ENCODE results near the gene SUDS3.
"Not testable (repeated sequence)": the region's sequence is repeated elsewhere in the genome, so short reads cannot be mapped to it uniquely, and the experiment has no call there.

The SUDS3 gene

GRCh38 chr12:118402251-118402650 is 25.9 kb downstream of the SUDS3 start:
- no peak for TF ChIP-seq CTCF (IDR thresholded peaks at IDR 0.05; ENCODE audit: extremely low read depth, insufficient read depth, missing control alignments)
- DNase-seq (ENCODE audit: low spot score): no peak
- in situ Hi-C loops (cut with MboI; ENCODE audit: low pct_unique_long_range_greater_than_20kb, low sequenced_read_pairs, unreplicated experiment): loop anchor here (25.0 kb wide), 2 partner anchors 435 to 635 kb away; no protein-coding TSS in a partner anchor

GRCh38 chr12:118404876-118405521 is 28.6 kb downstream of the SUDS3 start:
- peak; percentile 81 for TF ChIP-seq CTCF (IDR thresholded peaks at IDR 0.05; ENCODE audit: extremely low read depth, insufficient read depth, missing control alignments)
- DNase-seq (ENCODE audit: low spot score): peak; percentile 49
- in situ Hi-C loops (cut with MboI; ENCODE audit: low pct_unique_long_range_greater_than_20kb, low sequenced_read_pairs, unreplicated experiment): loop anchor here (25.0 kb wide), 2 partner anchors 432 to 632 kb away; no protein-coding TSS in a partner anchor

GRCh38 chr12:118408241-118408640 is 31.9 kb downstream of the SUDS3 start:
- in situ Hi-C loops (cut with MboI; ENCODE audit: low pct_unique_long_range_greater_than_20kb, low sequenced_read_pairs, unreplicated experiment): loop anchor here (25.0 kb wide), 2 partner anchors 429 to 629 kb away; no protein-coding TSS in a partner anchor
- DNase-seq (ENCODE audit: low spot score): not testable (repeated sequence)

GRCh38 chr12:118409834-118410233 is 33.5 kb downstream of the SUDS3 start:
- in situ Hi-C loops (cut with MboI; ENCODE audit: low pct_unique_long_range_greater_than_20kb, low sequenced_read_pairs, unreplicated experiment): loop anchor here (25.0 kb wide), 2 partner anchors 427 to 627 kb away; no protein-coding TSS in a partner anchor
- TF ChIP-seq CTCF (IDR thresholded peaks at IDR 0.05; ENCODE audit: extremely low read depth, insufficient read depth, missing control alignments): no peak
- DNase-seq (ENCODE audit: low spot score): no peak

- in situ Hi-C loops (cut with MboI; ENCODE audit: low pct_unique_long_range_greater_than_20kb, low sequenced_read_pairs, unreplicated experiment): loop anchor here (25.0 kb wide), 2 partner anchors 419 to 619 kb away; no protein-coding TSS in a partner anchor
- no peak for DNase-seq (ENCODE audit: low spot score)
- TF ChIP-seq CTCF (IDR thresholded peaks at IDR 0.05; ENCODE audit: extremely low read depth, insufficient read depth, missing control alignments): no peak
These were observed 41.6 kb downstream of the SUDS3 start for GRCh38 chr12:118417942-118418341.

GRCh38 chr12:118418385-118419057 is 42.2 kb downstream of the SUDS3 start:
- no peak for DNase-seq (ENCODE audit: low spot score)
- no peak for TF ChIP-seq CTCF (IDR thresholded peaks at IDR 0.05; ENCODE audit: extremely low read depth, insufficient read depth, missing control alignments)
- in situ Hi-C loops (cut with MboI; ENCODE audit: low pct_unique_long_range_greater_than_20kb, low sequenced_read_pairs, unreplicated experiment): loop anchor here (25.0 kb wide), 2 partner anchors 419 to 619 kb away; no protein-coding TSS in a partner anchor

GRCh38 chr12:118420673-118421072 is 44.3 kb downstream of the SUDS3 start:
- TF ChIP-seq CTCF (IDR thresholded peaks at IDR 0.05; ENCODE audit: extremely low read depth, insufficient read depth, missing control alignments): no peak
- in situ Hi-C loops (cut with MboI; ENCODE audit: low pct_unique_long_range_greater_than_20kb, low sequenced_read_pairs, unreplicated experiment): loop anchor here (25.0 kb wide), 2 partner anchors 417 to 617 kb away; no protein-coding TSS in a partner anchor
- no peak for DNase-seq (ENCODE audit: low spot score)
